Activated CD4-positive, alpha-beta T cell treated with anti-CD3 and anti-CD28 coated beads, Interleukin-2, amount 50 U/mL, for 1 hour (primary cell): ENCODE data around the gene MIPOL1.

ENCODE experiments used
- DNase-seq: peaks from one replicate; pipeline ENCODE4 v3.0.0-alpha.2; 2020

MIPOL1 gene

DNA sequence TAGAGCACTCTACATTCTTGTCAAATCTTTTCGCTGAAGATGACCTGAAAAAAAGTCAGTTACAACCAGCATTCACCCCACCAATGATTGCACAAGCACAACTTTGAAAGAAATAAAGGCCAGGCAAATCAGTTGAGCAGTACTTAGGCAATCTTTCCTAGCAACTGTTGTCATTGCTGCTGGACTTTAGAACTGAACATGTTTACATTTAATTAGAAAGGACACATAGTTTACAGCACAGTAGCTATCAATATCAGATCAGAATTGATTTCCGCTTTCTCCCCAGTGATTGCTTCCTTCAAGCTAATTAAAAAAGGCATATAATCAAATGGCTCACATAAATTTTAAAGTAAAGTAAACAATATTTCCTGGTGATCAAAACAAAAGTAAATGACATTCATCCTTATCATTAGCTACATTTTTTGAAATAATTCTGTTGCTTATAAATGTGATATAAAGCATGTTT lies 268.9 kb downstream of the MIPOL1 start:
- no peak for DNase-seq

- DNase-seq: no peak
These were observed 271.9 kb downstream of the MIPOL1 start for GRCh38 chr14:37469650-37470049.

DNA sequence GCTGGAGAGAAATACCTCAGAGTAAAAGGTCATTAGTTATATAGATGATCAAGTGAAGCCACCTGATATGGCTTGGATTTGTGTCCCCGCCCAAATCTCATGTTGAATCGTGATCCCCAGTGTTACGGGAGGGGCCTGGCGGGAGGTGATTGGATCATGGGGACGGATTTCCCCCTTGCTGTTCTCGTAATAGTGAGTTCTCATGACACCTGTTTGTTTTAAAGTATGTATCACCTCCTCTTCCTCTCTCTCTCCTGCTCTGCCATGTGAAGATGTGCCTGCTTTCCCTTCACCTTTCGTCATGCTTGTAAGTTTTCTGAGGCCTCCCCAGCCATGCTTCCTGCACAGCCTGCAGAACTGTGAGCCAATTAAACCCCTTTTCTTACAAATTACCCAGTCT lies 272.5 kb downstream of the MIPOL1 start:
- DNase-seq: no peak

DNA sequence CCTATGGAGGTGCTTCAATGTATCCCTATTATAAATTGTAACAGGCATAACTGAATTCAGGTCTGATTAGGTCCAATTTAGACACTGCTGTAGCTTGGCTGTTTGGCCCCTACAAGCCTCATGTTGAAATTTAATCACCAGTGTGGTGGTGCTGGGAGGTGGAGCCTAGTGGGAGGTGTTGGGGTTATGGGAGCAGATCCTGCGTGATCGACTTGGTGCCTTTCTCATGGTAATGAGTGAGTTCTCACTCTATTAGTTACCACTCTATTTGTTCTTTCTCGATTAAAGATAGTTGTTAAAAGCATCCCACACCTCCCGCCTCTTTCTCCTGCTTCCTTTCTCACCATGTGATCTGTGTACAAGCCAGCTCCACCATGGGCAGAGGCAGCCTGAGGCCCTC lies 275.2 kb downstream of the MIPOL1 start:
- DNase-seq: no peak

GRCh38 chr14:37474191-37474590 lies 276.5 kb downstream of the MIPOL1 start:
- DNase-seq: no peak

DNA sequence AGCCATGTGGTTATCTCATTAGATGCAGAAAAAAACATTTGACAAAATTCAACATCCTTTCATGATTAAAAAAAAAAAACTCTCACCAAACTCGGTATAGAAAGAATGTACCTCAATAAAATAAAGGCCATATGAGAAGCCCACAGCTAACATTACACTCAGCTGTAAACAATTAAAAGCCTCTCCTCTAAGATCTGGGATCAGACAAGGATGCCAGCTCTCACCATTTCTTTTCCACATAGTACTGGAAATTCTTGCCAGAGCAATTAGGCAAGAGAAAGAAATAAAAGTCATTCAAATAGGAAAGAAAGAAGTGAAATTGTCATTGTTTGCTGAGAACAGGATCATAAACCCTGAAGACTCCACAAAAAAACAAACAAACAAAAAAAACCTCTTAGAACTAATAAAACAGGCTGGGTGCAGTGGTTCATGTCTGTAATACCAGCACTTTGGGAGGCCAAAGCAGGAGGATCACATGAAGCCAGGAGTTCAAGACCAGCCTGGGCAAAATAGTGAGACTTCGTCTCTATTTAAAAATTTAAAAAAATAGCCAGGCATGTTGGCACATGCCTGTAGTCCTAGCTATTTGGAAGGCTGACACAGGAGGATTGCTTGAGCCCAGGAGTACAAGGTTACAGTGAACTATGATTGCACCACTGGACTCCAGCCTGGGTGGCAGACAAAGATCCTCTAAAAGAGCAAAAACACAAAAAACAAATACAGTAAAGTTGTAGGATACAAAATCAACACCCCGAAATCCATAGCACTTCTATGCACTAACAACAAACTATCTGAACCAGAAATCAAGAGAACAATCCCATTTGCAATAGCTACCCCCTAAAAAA lies 282.9 kb downstream of the MIPOL1 start:
- no peak for DNase-seq

DNA sequence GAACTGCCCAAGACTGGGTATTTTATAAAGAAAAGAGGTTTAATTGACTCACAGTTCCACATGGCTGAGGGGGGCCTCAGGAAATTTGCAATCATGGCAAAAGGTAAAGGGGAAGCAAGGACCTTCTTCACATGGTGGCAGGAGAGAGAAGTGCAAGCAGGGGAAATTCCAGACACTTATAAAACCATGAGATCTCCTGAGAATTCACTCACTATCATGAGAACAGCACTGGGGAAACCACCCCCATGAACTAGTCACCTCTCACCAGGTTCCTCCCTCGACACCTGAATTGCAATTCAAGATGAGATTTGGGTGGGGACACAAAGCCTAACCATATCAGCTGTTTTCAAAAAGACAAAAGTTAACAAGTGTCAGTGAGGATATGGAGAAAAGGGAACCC lies 284.7 kb downstream of the MIPOL1 start:
- DNase-seq: no peak

GRCh38 chr14:37483672-37484071 lies 285.9 kb downstream of the MIPOL1 start:
- DNase-seq: no peak

DNA sequence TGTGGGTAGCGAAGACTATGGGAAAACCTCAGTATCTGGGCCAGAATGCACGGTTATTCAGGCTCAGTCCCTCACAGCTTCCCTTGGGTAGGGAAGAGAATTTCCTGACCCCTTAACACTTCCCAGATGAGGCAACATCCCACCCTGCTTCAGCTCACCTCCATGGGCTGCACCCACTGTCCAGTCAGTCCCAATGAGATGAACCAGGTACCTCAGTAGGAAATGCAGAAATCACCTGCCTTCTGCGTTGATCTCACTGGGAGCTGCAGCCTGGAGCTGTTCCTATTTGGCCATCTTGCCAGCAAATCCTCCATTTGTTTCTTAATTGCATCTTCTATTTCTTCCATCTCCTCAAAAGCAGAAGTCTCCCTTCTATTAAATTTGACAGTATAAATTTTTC lies 292.9 kb downstream of the MIPOL1 start:
- no peak for DNase-seq

DNA sequence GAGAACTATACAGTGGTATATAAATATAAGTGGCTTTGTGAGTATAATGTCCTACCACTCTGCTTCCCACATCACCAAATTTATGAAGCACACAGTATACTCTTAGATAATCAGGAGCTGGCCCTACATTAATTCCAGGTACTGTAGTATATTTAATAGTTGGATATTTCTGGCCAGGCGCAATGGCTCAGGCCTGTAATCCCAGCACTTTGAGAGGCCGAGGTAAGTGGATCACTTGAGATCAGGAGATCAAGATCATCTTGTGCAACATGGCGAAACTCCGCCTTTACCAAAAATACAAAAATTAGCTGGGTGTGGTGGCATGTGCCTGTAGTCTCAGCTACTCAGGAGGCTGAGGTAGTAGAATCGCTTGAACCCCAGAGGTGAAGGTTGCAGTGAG lies 293.3 kb downstream of the MIPOL1 start:
- no peak for DNase-seq

GRCh38 chr14:37493606-37494005 lies 295.9 kb downstream of the MIPOL1 start:
- DNase-seq: no peak

DNA sequence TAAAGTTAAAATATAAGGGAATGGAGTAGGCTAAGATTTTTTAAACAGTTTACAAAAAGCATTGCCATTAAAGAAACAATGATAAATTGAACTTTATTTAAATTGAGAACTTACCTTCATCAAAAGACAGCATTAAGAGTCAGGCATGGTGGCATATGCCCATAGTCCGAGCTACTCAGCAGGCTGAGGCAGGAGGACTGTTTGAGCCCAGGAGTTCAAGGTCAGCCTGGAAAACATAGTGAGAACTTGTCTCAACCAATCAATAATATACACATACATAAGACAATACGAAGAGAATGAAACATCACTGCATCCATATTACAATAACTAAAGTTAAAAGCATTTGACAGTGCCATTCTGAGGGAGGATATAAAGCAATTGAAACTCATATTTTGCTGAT lies 299.7 kb downstream of the MIPOL1 start:
- no peak for DNase-seq

DNA sequence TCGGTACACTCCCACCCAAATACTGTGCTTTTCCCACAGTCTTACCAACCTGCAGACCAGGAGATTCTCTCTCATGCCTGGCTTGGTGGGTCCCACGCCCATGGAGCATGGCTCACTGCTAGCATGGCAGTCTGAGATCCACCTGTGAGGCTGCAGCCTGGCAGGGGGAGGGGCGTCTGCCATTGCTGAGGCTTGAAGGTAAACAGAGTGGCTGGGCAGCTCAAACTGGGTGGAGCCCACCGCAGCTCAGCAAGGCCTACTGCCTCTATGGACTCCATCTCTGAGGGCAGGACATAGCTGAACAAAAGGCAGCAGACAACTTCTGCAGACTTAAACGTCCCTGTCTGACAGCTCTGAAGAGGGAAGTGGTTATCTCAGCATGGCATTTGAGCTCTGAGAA lies 304.1 kb downstream of the MIPOL1 start:
- no peak for DNase-seq

GRCh38 chr14:37508503-37508902 lies 310.8 kb downstream of the MIPOL1 start:
- DNase-seq: no peak

DNA sequence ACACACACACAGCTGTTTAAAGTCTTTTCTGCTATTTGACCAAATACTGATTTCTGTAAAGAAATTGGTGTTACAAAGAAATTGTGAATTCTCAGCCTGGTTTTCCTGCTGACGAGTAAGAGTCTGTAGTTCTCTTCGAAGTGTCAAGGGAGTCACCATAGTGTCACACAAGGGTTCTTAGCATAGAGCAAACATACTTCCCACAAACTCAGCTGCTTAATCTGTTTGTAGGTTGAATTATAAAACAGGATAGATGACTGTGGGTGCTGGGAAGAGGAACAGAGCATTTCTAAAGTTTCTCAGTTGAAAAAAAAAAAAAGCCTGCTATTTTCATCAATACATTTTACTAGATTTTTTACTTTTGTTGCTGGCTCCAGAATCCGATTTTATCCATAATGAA lies 314.4 kb downstream of the MIPOL1 start:
- no peak for DNase-seq

- no peak for DNase-seq
These were observed 318.0 kb downstream of the MIPOL1 start for GRCh38 chr14:37515771-37516170.

GRCh38 chr14:37526994-37527393 lies 329.3 kb downstream of the MIPOL1 start:
- no peak for DNase-seq

DNA sequence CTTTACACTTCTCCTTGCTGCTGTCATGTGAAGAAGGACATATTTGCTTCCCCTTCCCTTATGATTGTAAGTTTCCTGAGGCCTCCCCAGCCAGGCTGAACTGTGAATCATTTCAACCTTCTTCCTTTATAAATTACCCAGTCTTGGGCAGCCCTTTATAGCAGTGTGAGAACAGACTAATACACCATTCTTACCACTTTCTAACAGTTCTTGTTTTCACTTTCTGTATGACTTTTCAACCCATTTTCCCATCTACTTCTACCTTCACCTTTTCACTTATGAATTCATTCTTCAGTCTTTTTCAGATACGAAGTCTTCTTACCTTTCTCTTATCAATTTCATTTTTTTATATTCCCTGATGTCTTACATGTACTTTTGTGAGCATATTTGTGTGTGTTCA lies 342.3 kb downstream of the MIPOL1 start:
- DNase-seq: no peak

GRCh38 chr14:37544407-37544806 lies 346.7 kb downstream of the MIPOL1 start:
- no peak for DNase-seq

GRCh38 chr14:37545174-37545573 lies 347.4 kb downstream of the MIPOL1 start:
- no peak for DNase-seq

DNA sequence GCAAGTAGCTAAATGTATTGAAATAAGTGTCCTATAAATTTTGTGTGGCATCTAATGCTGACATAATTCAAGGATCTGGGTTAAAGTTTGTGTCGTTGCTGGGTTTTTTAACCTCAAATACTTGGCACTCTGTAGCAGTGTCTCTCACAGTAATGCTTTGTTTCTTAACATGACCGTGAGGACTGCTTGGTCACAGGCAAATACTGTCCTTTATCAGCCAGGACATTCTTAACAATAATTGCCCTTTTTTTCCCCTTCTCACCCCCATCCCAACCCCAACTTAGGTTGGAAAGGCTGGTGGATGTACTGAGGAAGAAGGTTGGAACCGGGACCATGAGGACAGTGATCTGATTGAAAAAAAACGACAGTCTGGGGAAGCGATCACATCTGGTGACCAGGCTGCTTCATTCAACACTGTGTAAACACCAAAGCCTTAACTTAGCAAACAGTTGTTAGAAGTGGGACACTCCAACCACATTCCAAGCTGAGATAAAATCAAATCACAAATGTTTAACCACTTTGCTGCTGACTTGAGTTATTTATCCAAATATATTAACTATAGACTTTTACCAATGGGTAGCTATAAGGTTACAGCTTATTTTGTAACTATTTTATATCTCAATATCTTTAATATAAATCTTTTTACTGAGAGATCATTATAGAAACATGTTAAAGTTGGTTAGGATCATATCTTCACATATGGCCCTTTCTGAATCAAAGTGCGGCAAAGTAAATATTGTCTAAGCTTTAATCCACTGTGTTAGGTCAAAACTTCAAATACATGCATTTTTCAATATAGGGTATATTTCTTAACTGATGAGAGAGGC lies 349.1 kb downstream of the MIPOL1 start:
- no peak for DNase-seq

GRCh38 chr14:37550511-37550910 lies 352.8 kb downstream of the MIPOL1 start:
- DNase-seq: no peak

DNA sequence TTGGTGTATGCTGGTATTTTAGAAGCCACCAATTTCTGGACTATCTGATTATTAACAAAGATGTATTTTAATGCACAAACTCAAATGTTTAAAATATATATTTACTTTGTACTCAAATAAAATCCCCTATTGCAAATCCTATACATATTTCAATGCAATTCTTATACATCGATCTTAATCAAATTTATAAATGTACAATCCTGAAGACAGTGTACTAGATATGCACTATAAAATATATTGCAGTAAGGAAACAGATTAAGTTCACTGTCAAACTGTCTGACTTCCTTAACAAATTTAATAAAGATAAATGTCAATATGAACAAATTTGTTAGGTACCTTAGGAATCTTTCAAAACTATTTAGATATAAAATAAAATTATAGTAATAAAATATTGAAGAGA lies 353.4 kb downstream of the MIPOL1 start:
- no peak for DNase-seq

DNA sequence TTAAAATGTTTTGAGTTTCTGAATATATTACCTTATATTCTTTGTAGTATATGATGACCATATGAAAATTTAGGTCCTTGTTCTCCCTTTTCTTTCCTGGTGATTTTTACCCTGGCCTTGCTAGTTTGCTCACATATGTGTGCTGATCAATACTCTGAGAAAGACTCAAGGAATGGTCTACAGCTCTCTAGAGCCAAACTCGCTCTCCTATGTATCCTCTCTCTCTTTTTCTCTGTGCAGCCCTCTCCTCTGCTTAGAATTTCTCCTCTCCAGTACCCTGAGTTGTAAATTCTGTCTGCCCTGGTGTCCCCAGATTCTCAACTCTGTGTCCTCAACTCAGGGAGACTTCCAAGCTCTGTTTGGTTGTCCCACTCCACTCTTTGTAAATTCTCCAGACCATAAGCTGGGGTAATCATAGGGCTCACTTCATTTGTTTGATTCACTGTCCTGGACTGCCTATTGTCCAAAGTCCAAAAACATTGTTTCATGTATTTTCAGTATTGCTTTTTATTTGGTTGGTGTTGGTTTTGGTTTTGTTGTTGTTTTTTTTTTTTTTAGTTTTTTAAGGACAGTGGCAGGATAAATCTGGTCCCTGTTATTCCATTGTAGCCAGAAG lies 356.3 kb downstream of the MIPOL1 start:
- no peak for DNase-seq
